Measurements from ENCODE around the gene WDR26. TPM values are rescaled to one million over a fixed set of nuclear protein-coding genes. Genes with fewer than 3 reads are reported as not detected.
"Not testable (repeated sequence)": the region's sequence is repeated elsewhere in the genome, so short reads cannot be mapped to it uniquely, and the experiment has no call there.

Gene WDR26
- total RNA-seq, 6 experiments from 2014 or later: 27.2 to 46.8 (median 40.1) TPM

- peaks cover 0 to 35% (median 17%) of the 10 kb centered on the region in 4 donors for H3K4me1 ChIP-seq
- DNase-seq: no peak
- 64% methylated on average over 3 of the region's 3 CpGs for WGBS (ENCODE audit: insufficient coverage, low coverage, low lambda C conversion rate, missing lambda C conversion rate)
- H3K27ac ChIP-seq: peak overlapping the region; percentile 89 to 95 (median 90)
- TF ChIP-seq CTCF (IDR thresholded peaks at IDR 0.05) (no peak), POLR2A (IDR thresholded peaks at IDR 0.05) (no peak)
- peaks cover 0 to 15% (median 6%) of the 10 kb centered on the region in 4 donors for H3K36me3 ChIP-seq
- no peak overlapping the region for H3K4me3 ChIP-seq
- H3K9me3 ChIP-seq: no peaks in the 10 kb centered on the region
- ATAC-seq: no peak
- intact Hi-C loops (cut with DNase I): no loop called here
- H3K27me3 ChIP-seq: no peaks in the 10 kb centered on the region
Measured at GRCh38 chr1:224429616-224430326, 4.8 kb downstream of the WDR26 start.

- H3K27me3 ChIP-seq; ATAC-seq; DNase-seq; H3K27ac ChIP-seq; H3K4me3 ChIP-seq; intact Hi-C loops (cut with DNase I); H3K9me3 ChIP-seq: not testable (repeated sequence)
- Histone ChIP-seq H3K4me1 (peaks cover 0 to 35% (median 17%) of the 10 kb centered on the region in 4 donors), H3K36me3 (peaks cover 0 to 25% (median 14%) of the 10 kb centered on the region in 4 donors)
- 71% methylated on average over 3 of the region's 7 CpGs for WGBS (ENCODE audit: insufficient coverage, low coverage, low lambda C conversion rate, missing lambda C conversion rate)
Measured at GRCh38 chr1:224428713-224429112, 5.9 kb downstream of the WDR26 start.

- ATAC-seq (peak in 1 of 4 donors; percentile 21), DNase-seq (no peak)
- Histone ChIP-seq H3K9me3 (no peaks in the 10 kb centered on the region), H3K27ac (no peak overlapping the region), H3K4me1 (peaks cover 0 to 32% (median 14%) of the 10 kb centered on the region in 4 donors), H3K27me3 (no peaks in the 10 kb centered on the region), H3K36me3 (peaks cover 8 to 39% (median 24%) of the 10 kb centered on the region in 4 donors), H3K4me3 (no peak overlapping the region)
- intact Hi-C loops (cut with DNase I): no loop called here
- WGBS (ENCODE audit: insufficient coverage, low coverage, low lambda C conversion rate, missing lambda C conversion rate): 82% methylated on average over 1 of the region's 1 CpG
- TF ChIP-seq CTCF (IDR thresholded peaks at IDR 0.05) (no peak), POLR2A (IDR thresholded peaks at IDR 0.05) (no peak)
Measured at GRCh38 chr1:224427346-224427745, 7.3 kb downstream of the WDR26 start.

GRCh38 chr1:224426869-224427268 is 7.7 kb downstream of the WDR26 start:
- Histone ChIP-seq H3K36me3 (peaks cover 8 to 44% (median 29%) of the 10 kb centered on the region in 4 donors), H3K4me1 (peaks cover 0 to 27% (median 11%) of the 10 kb centered on the region in 4 donors)
- H3K27me3 ChIP-seq; DNase-seq; ATAC-seq; H3K27ac ChIP-seq; H3K9me3 ChIP-seq; intact Hi-C loops (cut with DNase I); H3K4me3 ChIP-seq: not testable (repeated sequence)
- 89% methylated on average over 8 of the region's 8 CpGs for WGBS (ENCODE audit: insufficient coverage, low coverage, low lambda C conversion rate, missing lambda C conversion rate)

GRCh38 chr1:224425279-224425884 is 9.2 kb downstream of the WDR26 start:
- Histone ChIP-seq H3K4me1 (peaks cover 0 to 13% (median 8%) of the 10 kb centered on the region in 4 donors), H3K27ac (no peak overlapping the region), H3K4me3 (no peak overlapping the region), H3K27me3 (no peaks in the 10 kb centered on the region), H3K36me3 (peaks cover 8 to 56% (median 37%) of the 10 kb centered on the region in 4 donors), H3K9me3 (no peaks in the 10 kb centered on the region)
- WGBS (ENCODE audit: insufficient coverage, low coverage, low lambda C conversion rate, missing lambda C conversion rate): 86% methylated on average over 6 of the region's 6 CpGs
- intact Hi-C loops (cut with DNase I): no loop called here
- TF ChIP-seq CTCF (IDR thresholded peaks at IDR 0.05) (no peak), POLR2A (IDR thresholded peaks at IDR 0.05) (no peak)
- ATAC-seq (no peak), DNase-seq (no peak)

Data from right lobe of liver (tissue), 6 donors.